ENCODE data around the gene SLC5A10.

DNA sequence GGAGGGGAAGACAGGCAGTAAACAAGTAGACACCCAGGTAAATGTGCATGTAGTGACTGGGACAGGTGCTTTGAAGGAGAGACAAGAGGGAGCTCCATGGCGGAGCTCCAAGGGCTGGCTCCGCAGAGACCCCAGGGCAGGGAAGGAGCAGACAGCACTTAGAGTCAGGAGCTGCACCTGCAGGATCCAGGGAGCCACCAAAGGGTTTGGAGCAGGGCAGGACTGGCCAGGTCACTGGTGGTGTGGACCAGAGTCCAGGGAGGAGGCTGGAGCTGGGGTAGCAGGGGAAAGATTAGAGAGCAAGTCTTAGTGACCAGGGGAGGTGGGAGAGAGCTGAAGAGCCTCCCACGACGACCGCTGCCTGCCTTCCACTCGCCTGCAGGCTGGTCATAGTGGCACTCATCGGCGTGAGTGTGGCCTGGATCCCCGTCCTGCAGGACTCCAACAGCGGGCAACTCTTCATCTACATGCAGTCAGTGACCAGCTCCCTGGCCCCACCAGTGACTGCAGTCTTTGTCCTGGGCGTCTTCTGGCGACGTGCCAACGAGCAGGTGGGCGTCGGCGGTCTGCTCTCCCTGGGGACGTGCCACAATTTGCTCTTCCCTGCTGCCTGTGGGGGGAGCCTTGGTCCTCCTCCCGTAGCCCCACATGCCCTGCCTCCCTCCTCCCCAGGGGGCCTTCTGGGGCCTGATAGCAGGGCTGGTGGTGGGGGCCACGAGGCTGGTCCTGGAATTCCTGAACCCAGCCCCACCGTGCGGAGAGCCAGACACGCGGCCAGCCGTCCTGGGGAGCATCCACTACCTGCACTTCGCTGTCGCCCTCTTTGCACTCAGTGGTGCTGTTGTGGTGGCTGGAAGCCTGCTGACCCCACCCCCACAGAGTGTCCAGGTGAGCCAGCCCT lies 67.3 kb downstream of the SLC5A10 start:
- TF ChIP-seq, protein P1, sequence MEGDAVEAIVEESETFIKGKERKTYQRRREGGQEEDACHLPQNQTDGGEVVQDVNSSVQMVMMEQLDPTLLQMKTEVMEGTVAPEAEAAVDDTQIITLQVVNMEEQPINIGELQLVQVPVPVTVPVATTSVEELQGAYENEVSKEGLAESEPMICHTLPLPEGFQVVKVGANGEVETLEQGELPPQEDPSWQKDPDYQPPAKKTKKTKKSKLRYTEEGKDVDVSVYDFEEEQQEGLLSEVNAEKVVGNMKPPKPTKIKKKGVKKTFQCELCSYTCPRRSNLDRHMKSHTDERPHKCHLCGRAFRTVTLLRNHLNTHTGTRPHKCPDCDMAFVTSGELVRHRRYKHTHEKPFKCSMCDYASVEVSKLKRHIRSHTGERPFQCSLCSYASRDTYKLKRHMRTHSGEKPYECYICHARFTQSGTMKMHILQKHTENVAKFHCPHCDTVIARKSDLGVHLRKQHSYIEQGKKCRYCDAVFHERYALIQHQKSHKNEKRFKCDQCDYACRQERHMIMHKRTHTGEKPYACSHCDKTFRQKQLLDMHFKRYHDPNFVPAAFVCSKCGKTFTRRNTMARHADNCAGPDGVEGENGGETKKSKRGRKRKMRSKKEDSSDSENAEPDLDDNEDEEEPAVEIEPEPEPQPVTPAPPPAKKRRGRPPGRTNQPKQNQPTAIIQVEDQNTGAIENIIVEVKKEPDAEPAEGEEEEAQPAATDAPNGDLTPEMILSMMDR (IDR thresholded peaks at IDR 0.05; ENCODE audit: insufficient read depth, low read length): no peak
- TF ChIP-seq, protein P2, sequence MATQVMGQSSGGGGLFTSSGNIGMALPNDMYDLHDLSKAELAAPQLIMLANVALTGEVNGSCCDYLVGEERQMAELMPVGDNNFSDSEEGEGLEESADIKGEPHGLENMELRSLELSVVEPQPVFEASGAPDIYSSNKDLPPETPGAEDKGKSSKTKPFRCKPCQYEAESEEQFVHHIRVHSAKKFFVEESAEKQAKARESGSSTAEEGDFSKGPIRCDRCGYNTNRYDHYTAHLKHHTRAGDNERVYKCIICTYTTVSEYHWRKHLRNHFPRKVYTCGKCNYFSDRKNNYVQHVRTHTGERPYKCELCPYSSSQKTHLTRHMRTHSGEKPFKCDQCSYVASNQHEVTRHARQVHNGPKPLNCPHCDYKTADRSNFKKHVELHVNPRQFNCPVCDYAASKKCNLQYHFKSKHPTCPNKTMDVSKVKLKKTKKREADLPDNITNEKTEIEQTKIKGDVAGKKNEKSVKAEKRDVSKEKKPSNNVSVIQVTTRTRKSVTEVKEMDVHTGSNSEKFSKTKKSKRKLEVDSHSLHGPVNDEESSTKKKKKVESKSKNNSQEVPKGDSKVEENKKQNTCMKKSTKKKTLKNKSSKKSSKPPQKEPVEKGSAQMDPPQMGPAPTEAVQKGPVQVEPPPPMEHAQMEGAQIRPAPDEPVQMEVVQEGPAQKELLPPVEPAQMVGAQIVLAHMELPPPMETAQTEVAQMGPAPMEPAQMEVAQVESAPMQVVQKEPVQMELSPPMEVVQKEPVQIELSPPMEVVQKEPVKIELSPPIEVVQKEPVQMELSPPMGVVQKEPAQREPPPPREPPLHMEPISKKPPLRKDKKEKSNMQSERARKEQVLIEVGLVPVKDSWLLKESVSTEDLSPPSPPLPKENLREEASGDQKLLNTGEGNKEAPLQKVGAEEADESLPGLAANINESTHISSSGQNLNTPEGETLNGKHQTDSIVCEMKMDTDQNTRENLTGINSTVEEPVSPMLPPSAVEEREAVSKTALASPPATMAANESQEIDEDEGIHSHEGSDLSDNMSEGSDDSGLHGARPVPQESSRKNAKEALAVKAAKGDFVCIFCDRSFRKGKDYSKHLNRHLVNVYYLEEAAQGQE (IDR thresholded peaks at IDR 0.05; ENCODE audit: insufficient replicate concordance, low read depth): no peak
- TF ChIP-seq POLR2AphosphoS5 (IDR thresholded peaks at IDR 0.05; ENCODE audit: low read depth): no peak
